Skeletal muscle cell (primary cell): ENCODE measurements around the gene IL10RA.
"Not testable (repeated sequence)": the region's sequence is repeated elsewhere in the genome, so short reads cannot be mapped to it uniquely, and the experiment has no call there.

ENCODE experiments used
- DNase-seq: peaks from one replicate; pipeline ENCODE4 v3.0.0-alpha.2; 2010; ENCODE audit warnings: low read depth
- H3K4me3 ChIP-seq: 2 replicates; pipeline ENCODE4 v1.5.1; 2011; ENCODE audit warnings: low read depth, mild to moderate bottlenecking, control low read depth, low read length, moderate library complexity

IL10RA gene

GRCh38 chr11:118003456-118003855, 17.3 kb downstream of the IL10RA start:
- no peak overlapping the region for H3K4me3 ChIP-seq
- no peak for DNase-seq

- H3K4me3 ChIP-seq = no peak overlapping the region
- DNase-seq = no peak
Measured at GRCh38 chr11:118004543-118005223, 18.5 kb downstream of the IL10RA start.

- no peak for DNase-seq
- H3K4me3 ChIP-seq = no peak overlapping the region
Measured at GRCh38 chr11:118005224-118006152, 19.3 kb downstream of the IL10RA start.

- DNase-seq = no peak
- H3K4me3 ChIP-seq = no peak overlapping the region
Measured at GRCh38 chr11:118006153-118006534, 19.9 kb downstream of the IL10RA start.

GRCh38 chr11:118007040-118007439, 20.8 kb downstream of the IL10RA start:
- H3K4me3 ChIP-seq = no peak overlapping the region
- DNase-seq = no peak

- H3K4me3 ChIP-seq, DNase-seq: not testable (repeated sequence)
Measured at GRCh38 chr11:118007563-118008270, 21.5 kb downstream of the IL10RA start.

- no peak overlapping the region for H3K4me3 ChIP-seq
- no peak for DNase-seq
Measured at GRCh38 chr11:118008271-118008911, 22.2 kb downstream of the IL10RA start.

- H3K4me3 ChIP-seq = no peak overlapping the region
- DNase-seq = no peak
Measured at GRCh38 chr11:118009864-118010737, 23.9 kb downstream of the IL10RA start.

- no peak for DNase-seq
- no peak overlapping the region for H3K4me3 ChIP-seq
Measured at GRCh38 chr11:118010738-118011461, 24.7 kb downstream of the IL10RA start.

GRCh38 chr11:118012083-118012669, 26.0 kb downstream of the IL10RA start:
- no peak for DNase-seq

GRCh38 chr11:118014022-118014421, 27.8 kb downstream of the IL10RA start:
- H3K4me3 ChIP-seq = no peak overlapping the region
- DNase-seq = no peak

More at GRCh38 chr11:118012083-118012669, 26.0 kb downstream of the IL10RA start:
- H3K4me3 ChIP-seq = no peak overlapping the region

GRCh38 chr11:118015385-118015841, 29.2 kb downstream of the IL10RA start:
- no peak for DNase-seq

GRCh38 chr11:118016104-118016503, 29.9 kb downstream of the IL10RA start:
- no peak for DNase-seq
- H3K4me3 ChIP-seq = no peak overlapping the region

More at GRCh38 chr11:118015385-118015841, 29.2 kb downstream of the IL10RA start:
- H3K4me3 ChIP-seq = no peak overlapping the region

- no peak for DNase-seq
Measured at GRCh38 chr11:118017111-118017510, 30.9 kb downstream of the IL10RA start.

GRCh38 chr11:118017631-118018315, 31.6 kb downstream of the IL10RA start:
- no peak for DNase-seq
- no peak overlapping the region for H3K4me3 ChIP-seq

More at GRCh38 chr11:118017111-118017510, 30.9 kb downstream of the IL10RA start:
- no peak overlapping the region for H3K4me3 ChIP-seq

GRCh38 chr11:118018401-118018800, 32.2 kb downstream of the IL10RA start:
- H3K4me3 ChIP-seq = no peak overlapping the region
- DNase-seq = no peak

GRCh38 chr11:118021146-118021545, 35.0 kb downstream of the IL10RA start:
- no peak overlapping the region for H3K4me3 ChIP-seq
- no peak for DNase-seq
